ENCODE data around the gene NREP. TPM values are rescaled to one million over a fixed set of nuclear protein-coding genes. Genes with fewer than 3 reads are reported as not detected.

NREP gene
- total RNA-seq, 1 experiment from 2014 or later: 6.0 TPM

GRCh38 chr5:111697881-111698757 is 58.9 kb downstream of the NREP start:
- Histone ChIP-seq H3K4me3 (replicated peaks in 1 of 2; ENCODE audit: low read depth in 1 of 2, low read length in 2 of 2) (no peak overlapping the region), H3K27ac (ENCODE audit: low read depth, low read length) (no peak overlapping the region), H3K79me2 (ENCODE audit: insufficient read depth, low read length) (no peaks in the 10 kb centered on the region), H3K9me2 (ENCODE audit: insufficient read depth) (no peaks in the 10 kb centered on the region), H4K20me1 (ENCODE audit: insufficient read depth) (no peaks in the 10 kb centered on the region), H3K27me3 (ENCODE audit: insufficient read depth, low read length) (no peaks in the 10 kb centered on the region; the same call in 1 of the 2 replicates), H3K36me3 (ENCODE audit: control insufficient read depth in 1 of 2, insufficient read depth in 2 of 2, low read length in 2 of 2) (no peaks in the 10 kb centered on the region), H3K9ac (ENCODE audit: low read length) (no peak overlapping the region), H2AFZ (ENCODE audit: low read depth, low read length, poor library complexity, severe bottlenecking) (no peak overlapping the region), H3K4me1 (ENCODE audit: control insufficient read depth in 1 of 2, insufficient read depth in 2 of 2, low read length in 2 of 2) (no peaks in the 10 kb centered on the region), H3K4me2 (ENCODE audit: low read length) (no peak overlapping the region), H3K9me3 (ENCODE audit: control insufficient read depth in 1 of 2, insufficient read depth in 1 of 2, low read depth in 1 of 2, low read length in 2 of 2) (no peaks in the 10 kb centered on the region)
- ChIA-PET RAD21 (ENCODE audit: low non-redundant PET in 1 of 2, low total read pairs in 2 of 2, uncharacterized antibody in 2 of 2, unreplicated experiment in 2 of 2) (no interaction called here), CTCF (no interaction called here), POLR2A (no interaction called here)
- DNase-seq (ENCODE audit: low read depth, low spot score) (no peak), ATAC-seq (peak; percentile 49; the same call in 1 of the 2 replicates)
- no TSS peak for BruUV-seq (replicated peaks)
- TF ChIP-seq ATF3 (IDR thresholded peaks at IDR 0.05): no peak
- TF ChIP-seq FOSL1 (IDR thresholded peaks at IDR 0.05; ENCODE audit: low read depth): no peak
- no peak for TF ChIP-seq JUND (IDR thresholded peaks at IDR 0.05)
- no peak for TF ChIP-seq ELF1 (IDR thresholded peaks at IDR 0.05; ENCODE audit: borderline replicate concordance, low read depth)
- TF ChIP-seq MAX (IDR thresholded peaks at IDR 0.05): no peak
- no peak for TF ChIP-seq SP1 (IDR thresholded peaks at IDR 0.05; ENCODE audit: low read depth)
- TF ChIP-seq RAD21 (IDR thresholded peaks at IDR 0.05; ENCODE audit: low read depth): peak; percentile 35; the same call in 1 of the 2 replicates
- TF ChIP-seq CEBPB (IDR thresholded peaks at IDR 0.05; ENCODE audit: low read depth): no peak
- TF ChIP-seq POLR2AphosphoS5 (IDR thresholded peaks at IDR 0.05; ENCODE audit: low read depth, low read length): no peak
- TF ChIP-seq CTCF (IDR thresholded peaks at IDR 0.05 in 2 of 3, conservative IDR thresholded peaks at IDR 0.05 in 1 of 3; ENCODE audit: borderline replicate concordance in 1 of 3, insufficient read depth in 1 of 3, low read depth in 2 of 3, low read length in 2 of 3): peak in 2 of 3 experiments; percentile 21 to 32; a peak in 2 of 6 replicates
- intact Hi-C loops (cut with micrococcal nuclease): loop anchor here (5.0 kb wide), 1 partner anchor 146 kb away; no protein-coding TSS in a partner anchor
